ENCODE measurements around the gene CELF2. TPM values are rescaled to one million over a fixed set of nuclear protein-coding genes. Genes with fewer than 3 reads are reported as not detected.

CELF2 gene
- total RNA-seq, 1 donor from 2014 or later = 11.0 TPM

DNA sequence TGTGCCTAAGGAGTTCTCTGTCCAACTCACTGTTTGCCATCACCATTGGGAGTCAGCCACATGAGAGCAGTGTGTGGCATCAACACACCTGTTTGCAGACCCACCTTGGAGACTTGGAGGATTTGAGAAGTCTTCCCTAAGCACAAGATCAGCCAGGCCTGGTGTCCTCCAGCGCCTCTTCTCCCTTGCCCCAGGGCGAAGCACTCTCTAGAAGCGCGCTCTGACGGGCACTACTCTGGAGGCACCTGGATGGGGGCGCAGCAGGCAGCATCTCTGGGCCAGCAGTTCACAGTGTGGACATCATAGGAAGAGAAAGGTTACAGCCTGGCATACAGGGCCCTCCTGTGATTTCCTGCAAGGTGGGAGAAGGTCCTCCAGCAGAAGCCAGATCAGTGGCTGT, 289.3 kb downstream of the CELF2 start:
- DNase-seq (ENCODE audit: low read depth) = no peak
- TF ChIP-seq, protein P1, sequence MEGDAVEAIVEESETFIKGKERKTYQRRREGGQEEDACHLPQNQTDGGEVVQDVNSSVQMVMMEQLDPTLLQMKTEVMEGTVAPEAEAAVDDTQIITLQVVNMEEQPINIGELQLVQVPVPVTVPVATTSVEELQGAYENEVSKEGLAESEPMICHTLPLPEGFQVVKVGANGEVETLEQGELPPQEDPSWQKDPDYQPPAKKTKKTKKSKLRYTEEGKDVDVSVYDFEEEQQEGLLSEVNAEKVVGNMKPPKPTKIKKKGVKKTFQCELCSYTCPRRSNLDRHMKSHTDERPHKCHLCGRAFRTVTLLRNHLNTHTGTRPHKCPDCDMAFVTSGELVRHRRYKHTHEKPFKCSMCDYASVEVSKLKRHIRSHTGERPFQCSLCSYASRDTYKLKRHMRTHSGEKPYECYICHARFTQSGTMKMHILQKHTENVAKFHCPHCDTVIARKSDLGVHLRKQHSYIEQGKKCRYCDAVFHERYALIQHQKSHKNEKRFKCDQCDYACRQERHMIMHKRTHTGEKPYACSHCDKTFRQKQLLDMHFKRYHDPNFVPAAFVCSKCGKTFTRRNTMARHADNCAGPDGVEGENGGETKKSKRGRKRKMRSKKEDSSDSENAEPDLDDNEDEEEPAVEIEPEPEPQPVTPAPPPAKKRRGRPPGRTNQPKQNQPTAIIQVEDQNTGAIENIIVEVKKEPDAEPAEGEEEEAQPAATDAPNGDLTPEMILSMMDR (conservative IDR thresholded peaks at IDR 0.05; ENCODE audit: low read depth, low read length) = no peak
- no peak overlapping the region for H3K4me3 ChIP-seq (ENCODE audit: low read depth, low read length)

- no peak overlapping the region for H3K4me3 ChIP-seq (ENCODE audit: low read depth, low read length)
- TF ChIP-seq, protein P1 (conservative IDR thresholded peaks at IDR 0.05; ENCODE audit: low read depth, low read length) = no peak
- DNase-seq (ENCODE audit: low read depth) = no peak
Measured at GRCh38 chr10:11307937-11308336, 290.3 kb downstream of the CELF2 start.

GRCh38 chr10:11311027-11311426, 293.4 kb downstream of the CELF2 start:
- no peak for DNase-seq (ENCODE audit: low read depth)
- TF ChIP-seq, protein P1 (conservative IDR thresholded peaks at IDR 0.05; ENCODE audit: low read depth, low read length) = no peak
- no peak overlapping the region for H3K4me3 ChIP-seq (ENCODE audit: low read depth, low read length)

DNA sequence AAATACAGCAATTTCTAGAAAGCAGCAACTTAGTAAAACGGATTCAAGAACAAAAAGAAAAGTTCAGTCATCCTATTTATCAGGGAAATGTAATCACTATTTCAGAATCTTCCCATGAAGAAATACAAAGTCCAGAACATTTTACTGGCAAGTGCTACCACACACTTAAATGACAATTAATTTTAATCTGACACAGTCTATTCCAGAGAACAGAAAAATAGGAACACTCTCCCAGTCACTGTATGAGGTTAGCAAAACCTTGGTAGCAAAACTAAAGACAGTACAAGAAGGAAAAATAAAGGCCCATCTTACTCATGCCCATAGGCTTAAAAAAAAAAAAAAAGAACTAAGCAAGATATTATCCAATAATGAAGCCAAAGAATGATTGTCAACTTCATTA, 295.8 kb downstream of the CELF2 start:
- TF ChIP-seq, protein P1 (conservative IDR thresholded peaks at IDR 0.05; ENCODE audit: low read depth, low read length) = no peak
- no peak for DNase-seq (ENCODE audit: low read depth)
- no peak overlapping the region for H3K4me3 ChIP-seq (ENCODE audit: low read depth, low read length)

GRCh38 chr10:11317936-11318670, 300.4 kb downstream of the CELF2 start:
- no peak overlapping the region for H3K4me3 ChIP-seq (ENCODE audit: low read depth, low read length)
- TF ChIP-seq, protein P1 (conservative IDR thresholded peaks at IDR 0.05; ENCODE audit: low read depth, low read length) = no peak
- no peak for DNase-seq (ENCODE audit: low read depth)

DNA sequence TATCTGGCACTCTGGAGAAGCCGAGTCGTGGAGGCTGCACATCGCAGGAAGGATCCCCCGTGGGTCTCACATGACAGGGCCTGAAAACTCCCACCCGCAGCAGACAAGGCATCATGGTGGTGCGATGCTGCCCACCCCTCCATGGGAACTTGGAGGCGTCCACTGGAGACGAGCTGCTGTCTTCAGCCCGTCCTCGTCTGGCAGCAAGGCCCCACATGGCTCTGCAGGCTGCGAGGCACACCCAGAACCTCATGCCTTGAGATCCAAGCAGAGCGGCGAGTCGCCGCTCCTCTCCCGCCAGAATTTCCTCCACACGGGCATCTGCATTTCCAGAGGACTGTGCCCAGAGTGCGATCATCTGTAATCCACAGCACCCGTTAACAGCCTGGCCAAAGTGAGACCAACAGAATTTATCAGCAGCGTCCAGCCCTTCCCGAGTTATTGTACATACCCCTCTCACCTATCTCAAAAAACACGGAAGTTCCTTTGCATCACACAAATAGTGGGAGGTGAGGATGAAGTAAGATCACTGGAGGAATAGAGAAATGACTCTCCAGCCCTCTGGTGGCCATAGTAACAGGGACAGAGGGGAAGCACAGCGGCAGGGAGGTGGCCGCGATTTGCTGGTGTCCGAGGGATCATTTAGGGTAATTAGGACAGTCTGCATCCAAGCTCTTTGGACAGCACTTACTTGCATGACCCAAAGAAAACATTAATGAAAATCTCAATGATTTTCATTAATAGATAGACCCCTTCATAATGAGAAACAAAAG, 301.3 kb downstream of the CELF2 start:
- TF ChIP-seq, protein P1 (conservative IDR thresholded peaks at IDR 0.05; ENCODE audit: low read depth, low read length) = peak; percentile 9
- no peak for DNase-seq (ENCODE audit: low read depth)
- H3K4me3 ChIP-seq (ENCODE audit: low read depth, low read length) = no peak overlapping the region

All from epithelial cell of proximal tubule (primary cell).